Fibroblast of peridontal ligament (primary cell): ENCODE data around the gene CREG1.
"Not testable (repeated sequence)": the region's sequence is repeated elsewhere in the genome, so short reads cannot be mapped to it uniquely, and the experiment has no call there.

Experiments used
- DNase-seq: peaks from one replicate; pipeline ENCODE4 v3.0.0-alpha.2; 2010; ENCODE audit errors: extremely low read depth

Gene CREG1

DNA sequence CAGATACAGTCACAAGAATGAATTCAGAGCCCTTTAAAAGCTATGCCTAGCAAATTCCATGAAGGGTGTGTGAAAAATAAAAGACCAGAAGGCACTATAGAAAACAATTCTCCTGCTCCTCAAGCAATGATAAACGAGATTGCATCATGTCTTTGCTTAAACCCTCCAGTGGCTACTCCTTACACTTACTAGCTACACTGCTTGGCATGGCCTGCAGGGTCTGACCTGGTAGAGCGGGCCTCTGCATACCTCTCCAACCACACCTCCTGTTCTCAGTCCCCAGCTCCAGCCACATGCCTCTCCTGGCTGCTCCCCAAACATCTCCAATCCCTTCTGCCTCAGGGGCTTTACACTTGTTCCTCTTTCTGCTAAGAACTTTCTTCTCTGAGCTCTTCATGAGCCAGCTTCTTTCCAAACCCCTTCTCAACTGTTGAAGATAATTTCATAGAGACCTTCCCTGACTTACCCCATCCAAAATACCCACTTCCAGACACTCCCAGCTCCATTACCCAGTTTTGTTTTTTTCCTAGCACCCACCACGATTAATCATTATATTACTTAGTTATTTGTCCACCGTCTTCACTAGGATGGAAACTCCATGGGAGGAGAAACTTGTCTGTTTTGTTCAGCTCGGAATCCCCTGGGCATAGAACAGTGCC is 11.2 kb upstream of the CREG1 start:
- no peak for DNase-seq

DNA sequence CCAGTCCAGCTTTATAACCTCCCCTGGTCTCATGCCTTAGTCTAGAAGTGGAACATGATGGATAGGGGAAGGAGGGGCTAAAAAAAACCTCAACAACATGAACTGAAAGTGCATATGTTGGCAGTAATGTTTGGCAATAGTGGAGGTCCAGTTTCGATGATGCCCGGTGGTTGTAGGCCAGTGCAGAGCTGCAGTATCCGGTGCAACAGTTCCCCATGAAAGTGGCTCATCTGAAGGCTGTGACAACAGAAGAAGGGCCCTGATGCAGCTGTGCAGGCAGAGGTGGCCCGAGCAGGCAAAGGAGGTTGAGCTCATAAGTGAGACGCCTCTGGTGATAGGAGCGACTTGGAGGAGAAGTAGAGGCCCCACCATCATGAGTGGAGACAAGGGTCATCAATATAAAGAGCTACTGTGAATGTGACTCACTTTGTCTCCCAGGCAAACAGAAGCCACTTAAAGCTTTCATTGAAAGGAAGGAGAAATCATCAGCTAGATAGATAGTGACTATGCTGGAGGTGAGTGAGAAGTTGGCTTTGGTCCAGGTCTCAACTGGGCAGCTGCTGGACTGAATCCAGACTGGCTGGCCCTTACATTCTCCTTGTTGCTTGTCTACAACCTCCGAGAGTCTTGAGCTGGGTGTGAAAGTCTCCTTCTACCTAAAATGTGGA is 10.2 kb upstream of the CREG1 start:
- no peak for DNase-seq

DNA sequence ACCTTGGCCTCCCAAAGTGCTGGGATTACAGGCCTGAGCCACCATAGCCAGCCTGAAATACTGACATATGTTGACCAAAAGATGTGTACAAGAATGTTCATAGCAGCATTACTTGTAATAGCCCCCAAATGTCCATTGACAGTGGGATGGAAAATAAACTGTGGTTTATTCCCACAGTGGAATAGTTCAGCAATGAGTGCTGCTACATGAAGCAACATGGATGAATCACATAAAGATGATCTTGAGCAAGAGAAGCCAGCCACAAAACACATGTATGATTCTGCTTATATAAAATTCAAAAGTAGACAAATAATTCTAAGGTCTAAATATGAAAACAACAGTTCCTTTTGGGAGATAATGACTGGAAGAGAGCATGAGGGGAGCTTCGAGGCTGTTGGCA is 9.1 kb upstream of the CREG1 start:
- DNase-seq, result peak; percentile 78

DNA sequence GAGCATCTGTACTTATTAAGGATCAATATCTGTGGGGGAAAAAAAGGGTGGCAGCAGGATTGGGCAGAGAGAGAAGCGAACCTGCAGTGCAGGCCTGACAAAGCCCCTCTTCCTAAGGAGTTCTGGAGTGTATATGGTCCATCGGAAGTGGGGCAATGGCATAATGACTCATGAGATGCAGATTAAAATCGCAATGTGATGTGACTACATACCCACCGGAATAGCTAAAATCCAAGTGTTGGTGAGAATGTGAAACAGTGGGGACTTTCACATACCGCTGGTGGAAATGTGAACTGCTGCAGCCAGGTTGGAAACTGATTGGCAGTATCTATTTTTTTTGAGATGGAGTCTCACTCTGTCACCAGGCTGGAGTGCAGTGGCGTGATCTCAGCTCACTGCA is 8.2 kb upstream of the CREG1 start:
- DNase-seq, result no peak

DNA sequence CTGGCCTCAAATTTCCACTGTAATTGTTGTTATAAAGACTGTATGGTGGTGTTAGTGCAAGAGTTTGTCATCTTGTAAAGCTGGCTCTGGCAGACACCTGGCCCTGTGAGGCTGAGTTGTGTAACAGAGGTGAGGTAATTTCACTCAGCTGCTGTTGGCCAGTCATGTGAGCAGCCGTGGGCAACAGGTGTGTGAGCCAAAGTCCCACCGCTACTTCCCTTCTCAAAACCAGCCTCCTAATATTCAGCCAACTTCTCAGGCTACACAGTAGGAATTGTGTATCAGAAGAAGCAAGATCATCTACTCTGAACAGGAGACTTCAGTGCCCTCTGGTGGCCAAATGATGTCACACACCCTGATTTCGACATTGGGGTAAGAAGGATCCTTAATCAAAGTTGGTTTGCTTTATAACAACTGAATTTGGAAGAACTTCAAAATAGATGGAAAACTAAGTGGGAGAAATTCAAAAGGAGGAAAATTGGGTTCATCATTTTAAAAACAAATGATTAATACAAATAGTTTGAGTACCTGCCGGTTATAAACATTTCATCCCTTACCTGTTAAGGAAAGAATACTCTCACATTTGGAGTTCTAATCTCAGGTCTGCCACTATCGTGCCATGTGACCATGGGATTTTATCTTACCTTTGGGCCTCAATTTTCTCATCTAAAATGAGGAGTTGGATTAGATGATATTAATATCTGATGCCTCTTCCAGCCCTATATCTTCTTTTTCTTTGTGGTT is 2.6 kb upstream of the CREG1 start:
- DNase-seq, result peak; percentile 85

DNA sequence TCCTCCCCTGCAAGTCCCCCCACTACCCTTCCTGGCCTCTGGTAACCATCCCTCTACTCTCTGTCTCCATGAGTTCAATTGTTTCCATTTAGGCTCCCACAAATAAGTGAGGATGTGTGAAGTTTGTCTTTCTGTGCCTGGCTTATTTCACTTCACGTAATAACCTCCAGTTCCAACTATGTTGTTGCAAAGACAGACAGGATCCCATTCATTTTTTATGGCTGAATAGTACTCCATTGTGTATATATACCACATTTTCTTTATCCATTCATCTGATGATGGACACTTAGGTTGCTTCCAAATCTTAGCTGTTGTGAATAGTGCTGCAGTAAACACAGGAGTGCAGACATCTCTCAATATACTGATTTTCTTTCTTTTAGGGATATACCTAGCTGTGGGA is 1.5 kb upstream of the CREG1 start:
- DNase-seq, result not testable (repeated sequence)

DNA sequence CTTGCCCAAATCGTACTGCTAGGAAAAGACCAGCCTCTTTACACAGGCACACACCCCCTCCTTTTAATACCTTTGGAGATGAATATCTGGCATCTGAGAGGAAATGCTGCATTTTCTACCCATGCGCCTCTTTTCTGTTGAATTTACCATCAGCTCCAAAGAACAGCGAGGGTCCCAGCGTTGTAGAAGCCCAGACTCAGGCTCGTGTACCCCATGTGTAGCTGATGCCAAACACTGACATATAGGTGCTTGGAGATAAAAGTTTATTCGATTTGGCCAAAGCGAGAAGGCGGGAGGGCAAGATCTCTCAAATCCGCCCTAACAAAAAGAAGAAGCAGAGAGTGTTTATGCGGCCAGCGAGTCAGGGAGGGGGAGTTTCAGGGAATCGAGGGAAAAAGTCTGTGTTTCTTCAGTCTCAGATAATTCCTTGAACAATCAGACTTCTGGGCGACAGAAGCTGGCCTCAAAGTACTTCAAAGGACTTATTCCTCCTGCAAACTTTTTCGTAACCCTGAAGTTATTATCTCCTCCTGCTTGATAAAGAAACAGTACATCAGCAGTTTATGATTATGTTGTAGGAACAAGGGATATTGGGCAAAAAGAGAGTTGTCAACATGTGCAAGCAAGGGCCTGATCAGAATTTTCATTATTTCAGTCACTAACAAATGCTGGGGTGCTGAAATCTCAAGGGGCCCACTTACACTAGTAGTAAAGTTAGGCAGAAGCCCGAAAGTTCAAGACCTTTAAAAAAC is 642 bp upstream of the CREG1 start:
- no peak for DNase-seq

DNA sequence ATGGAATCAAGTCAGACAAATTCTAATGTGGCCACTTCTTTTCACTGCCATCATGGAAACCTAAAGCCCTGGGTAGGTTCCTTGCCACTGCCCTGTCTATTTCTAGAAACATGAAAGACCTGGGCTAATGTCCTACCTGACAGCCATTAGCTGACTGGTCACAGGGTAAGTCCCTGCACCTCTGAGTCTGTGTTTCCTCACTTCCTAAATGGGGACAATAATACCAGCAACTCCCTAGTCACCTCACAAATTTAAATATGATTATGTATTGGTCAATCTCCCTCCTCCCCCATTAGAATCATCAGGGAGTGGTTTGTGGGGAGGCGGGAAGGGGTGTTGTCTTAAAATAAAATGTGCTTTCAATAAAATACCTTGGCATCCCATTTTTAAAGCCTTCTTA is 2.2 kb downstream of the CREG1 start:
- DNase-seq, result no peak

DNA sequence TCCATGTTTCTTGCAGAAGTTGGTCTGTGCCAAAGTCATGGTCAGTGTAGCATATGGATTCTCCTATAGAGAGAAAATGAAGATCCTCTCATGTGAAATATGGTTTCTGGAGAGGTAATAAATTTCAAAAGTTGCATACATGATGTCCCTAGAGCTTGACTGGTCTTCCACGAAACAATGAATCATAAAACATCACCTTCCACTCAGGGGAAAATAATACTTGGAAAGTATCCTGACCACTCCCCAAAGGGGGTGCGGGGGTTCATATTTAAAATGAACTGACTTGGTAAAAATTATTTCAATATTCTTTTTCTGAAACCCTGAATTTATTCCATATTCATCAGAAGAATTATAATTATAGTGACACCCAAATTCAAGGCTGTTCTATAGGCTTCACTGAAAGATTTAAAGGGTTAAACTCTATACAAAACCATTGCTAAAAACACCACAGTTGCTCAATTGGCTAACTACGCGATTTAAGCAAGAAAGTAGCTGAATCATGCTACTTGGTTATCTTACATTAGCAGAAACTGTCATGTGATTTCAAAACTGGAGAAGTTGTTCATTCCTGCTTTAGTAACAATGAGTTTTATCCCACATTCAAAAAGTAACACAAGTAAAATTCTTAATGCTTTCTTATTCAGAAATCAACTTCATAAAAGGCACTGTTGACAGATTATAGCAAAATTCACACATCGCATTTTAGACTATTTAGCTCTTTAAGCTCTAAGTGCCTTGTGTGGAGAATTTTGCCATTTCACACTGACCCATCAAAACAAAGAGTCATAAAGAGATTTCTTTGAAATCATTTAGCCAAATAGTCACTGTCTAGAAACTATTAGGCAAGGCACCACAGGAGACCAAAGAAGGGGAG is 5.3 kb downstream of the CREG1 start:
- peak; percentile 88 for DNase-seq

DNA sequence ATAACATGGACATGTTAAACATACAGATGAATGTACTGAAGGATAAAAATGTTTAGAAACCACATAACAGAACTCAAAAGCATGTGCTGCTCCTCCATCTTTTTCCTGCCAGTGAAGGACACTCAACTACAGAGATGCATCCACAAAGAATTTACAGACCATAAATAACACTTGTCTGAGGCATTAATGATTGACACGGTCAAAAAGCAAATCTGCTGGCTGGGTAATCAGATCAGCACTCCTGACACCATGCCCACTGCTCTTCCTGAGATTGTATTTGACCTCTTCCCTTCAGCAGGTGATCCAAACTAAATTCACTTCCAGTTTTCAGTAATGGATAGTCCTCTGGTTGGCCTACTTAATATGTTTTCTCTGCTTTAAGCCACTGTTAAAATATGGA is 6.6 kb downstream of the CREG1 start:
- no peak for DNase-seq

DNA sequence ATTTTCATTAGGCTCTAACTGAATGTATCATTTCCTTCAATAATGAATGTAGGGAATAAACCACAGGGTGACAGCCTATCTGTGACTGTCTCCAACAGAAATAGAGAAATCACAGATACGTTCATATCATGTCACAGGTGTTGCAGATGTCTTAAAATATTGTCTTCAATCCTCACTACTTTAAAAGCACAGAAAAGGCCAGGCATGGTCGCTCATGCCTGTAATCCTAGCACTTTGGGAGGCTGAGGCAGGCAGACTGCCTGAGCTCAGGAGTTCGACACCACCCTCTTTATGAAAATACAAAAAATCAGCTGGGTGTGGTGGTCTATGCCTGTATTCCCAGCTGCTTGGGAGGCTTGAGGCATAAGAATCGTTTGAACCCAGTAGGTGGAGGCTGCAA is 8.2 kb downstream of the CREG1 start:
- DNase-seq, result no peak

DNA sequence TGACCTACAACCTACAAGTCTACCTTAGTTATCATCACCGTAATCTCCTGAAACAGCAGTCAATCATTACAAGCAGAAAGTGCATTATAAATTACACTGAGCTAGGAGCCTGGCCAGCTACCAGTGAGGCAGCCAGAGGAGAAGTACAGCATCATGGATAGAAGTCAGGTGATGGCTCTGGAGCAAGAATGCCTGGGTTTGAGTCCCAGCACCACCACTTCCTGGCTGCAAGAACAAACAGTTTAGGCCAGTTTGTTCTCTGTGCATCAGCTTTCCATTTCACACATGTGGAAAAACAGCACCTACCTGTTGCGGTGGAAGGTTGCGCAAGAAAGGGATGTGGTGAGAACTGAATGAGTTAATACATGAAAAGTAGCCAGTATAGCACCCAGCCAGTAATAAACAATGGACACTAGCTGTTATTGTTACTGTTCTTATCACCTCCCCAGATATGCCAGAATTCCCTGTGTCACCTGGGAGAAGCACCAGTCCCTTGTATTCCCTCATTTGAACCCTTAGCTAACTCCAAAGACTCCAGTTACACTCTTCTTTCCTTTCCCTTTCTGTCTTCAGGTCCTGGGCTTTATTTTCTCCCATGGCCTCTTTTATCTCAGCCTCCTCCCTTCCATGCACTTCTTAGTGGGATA is 9.0 kb downstream of the CREG1 start:
- DNase-seq, result no peak

DNA sequence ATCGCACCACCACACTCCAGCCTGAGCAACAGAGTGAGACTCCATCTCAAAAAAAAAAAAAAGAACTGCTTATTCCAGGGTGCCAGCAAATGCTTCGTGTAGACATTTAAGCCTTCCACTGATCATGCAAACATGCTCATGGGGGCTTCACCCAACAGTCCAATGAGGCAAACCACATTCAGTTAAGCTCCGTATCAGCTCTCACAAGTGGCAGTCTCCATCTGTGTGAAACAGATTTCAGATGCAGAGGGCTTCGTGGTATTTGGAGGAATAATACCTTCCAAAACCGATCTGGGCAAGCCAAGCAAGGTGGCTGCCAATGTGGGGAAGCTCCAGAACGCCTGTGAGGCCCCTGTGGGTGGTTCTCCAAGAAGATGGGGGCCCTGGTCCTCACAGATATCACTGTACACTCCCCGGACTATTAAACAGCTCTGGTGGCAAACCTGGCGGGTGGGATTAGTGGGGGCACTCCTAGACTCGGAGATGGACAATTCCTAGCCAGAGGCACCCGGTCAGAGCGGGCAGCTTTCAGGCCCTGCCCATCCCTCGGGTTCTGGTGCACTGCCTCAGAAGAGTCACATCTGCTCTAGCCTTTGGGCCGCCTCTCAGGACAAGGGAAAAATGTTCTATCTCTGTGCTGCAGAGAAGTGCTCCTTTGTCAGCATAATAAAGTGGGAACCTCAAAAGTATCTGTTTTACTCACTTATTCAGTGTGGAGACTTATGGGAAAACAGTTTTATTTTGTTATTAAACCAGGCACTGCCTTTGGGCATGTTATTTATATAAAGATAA is 10.2 kb downstream of the CREG1 start:
- DNase-seq, result no peak

DNA sequence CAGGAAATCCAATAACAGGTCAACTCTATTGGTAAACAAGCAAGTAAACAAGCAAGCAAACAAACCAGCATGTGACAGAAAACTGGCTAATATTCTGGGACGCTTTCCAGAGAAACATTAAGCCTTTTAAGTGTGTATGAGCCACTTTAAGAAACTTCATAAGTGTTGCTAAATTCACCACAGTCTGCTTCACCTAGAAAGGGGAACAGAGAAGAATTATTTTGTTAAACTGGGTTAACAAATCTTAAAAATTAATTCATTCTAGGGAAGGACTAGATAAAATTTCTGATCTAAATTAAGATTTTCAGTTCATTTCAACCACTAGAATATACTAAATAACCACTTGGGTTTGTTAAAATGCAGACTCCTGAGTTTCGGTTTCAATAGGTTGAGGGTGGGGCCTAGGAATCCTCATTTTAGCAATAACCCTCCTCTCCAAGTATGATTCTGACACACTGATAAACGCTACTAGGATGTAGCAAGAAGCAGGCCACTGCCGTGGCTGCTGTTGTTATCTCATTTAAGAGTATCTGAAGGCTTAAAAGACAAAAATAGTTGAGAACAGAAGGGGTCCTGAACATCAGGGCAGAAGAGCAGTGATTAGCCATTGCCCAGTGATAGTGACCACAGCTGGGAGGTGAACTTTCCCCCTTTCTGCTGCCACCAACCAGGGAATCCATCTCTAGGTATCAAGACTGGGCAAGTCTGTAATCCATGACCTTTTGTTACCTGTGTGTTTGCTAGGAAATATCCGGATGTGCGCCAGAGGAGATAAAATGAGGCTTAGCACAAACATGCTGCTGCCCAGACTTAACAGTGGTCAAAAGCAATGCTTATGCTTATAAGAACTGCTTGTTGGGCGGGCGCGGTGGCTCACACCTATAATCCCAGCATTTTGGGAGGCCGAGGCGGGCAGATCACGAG is 11.2 kb downstream of the CREG1 start:
- no peak for DNase-seq

DNA sequence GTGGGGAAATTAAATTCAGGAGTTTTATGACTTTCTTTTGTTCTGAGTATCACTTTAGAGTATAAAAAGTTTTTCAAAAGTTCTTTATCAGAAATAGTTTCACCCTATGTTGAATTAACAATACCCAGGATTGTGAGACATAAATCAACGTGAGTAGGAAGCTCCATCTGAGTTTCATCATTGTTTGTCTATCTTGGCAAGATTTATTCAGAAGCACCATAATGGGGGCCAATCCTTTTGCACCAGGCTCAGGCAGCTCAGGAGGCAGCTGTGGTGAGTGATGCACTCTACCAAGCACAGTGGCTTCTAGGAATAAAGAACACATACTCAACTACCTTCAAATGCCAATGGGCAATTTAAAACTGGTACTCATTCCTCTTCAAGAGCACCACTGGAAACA is 12.0 kb downstream of the CREG1 start:
- DNase-seq, result peak; percentile 66

DNA sequence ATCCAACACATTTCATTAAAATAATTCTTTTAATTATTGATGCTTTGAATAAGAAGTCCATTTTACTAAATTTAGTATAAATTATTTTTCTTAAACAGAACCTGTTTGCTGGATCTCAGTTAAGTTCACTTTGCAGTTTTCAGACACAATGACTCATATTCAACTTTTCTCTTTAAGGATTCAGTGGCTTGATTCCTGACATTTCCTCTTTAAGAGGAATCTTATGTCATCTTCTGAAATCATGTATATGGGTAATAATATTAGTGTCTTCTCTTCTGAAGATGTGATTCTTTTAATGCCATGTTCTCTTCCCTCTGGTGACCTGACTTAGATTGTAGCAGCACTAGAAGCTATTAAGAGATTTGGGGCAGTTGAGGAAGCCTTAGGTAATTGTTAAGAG is 12.6 kb downstream of the CREG1 start:
- peak; percentile 34 for DNase-seq

DNA sequence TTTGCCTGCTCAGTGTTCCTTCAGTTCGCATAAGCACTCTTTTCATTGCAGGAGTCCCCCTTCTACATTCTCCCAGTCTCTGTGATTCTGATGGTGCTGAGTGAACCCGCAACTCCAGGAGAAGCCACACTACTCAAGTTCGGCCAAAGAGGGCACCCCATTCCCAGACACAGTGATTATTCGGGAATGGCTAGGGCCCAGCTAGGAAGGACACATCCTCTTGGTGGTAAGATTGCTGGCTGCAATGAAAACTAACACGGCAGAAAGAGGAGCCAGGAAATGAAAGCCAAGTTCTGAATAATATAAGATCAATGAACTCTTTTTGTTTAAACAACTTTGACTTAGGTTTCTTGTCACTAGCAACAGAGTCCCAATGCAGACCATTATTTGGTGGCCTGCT is 14.9 kb downstream of the CREG1 start:
- DNase-seq, result peak; percentile 40

DNA sequence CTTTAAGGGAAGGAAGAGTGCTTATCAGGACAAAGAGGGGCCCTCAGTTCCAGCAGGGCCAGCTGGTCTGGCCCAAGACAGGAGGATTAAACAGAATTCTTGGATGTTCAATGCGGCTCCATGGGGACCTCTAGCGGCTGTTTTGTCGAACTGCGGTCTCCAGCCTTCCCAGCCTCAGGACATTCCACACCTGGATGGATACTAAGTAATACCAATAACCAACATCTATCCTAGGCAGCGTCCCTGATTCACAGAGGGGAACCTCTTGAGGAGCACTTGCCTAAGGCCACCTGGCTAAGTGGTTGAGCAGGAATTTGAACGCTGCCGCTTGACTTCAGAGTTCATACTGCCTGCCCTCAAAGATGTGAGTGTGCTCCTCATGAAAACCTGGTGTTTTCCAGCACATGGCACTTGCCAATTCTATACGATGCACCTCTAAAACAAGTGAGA is 19.7 kb downstream of the CREG1 start:
- DNase-seq, result peak; percentile 68
